ENCODE results near the gene ANKRD11.
"Not testable (repeated sequence)": the region's sequence is repeated elsewhere in the genome, so short reads cannot be mapped to it uniquely, and the experiment has no call there.

Gene ANKRD11

GRCh38 chr16:89426736-89427530 is 63.4 kb downstream of the ANKRD11 start:
- no peak for DNase-seq

DNA sequence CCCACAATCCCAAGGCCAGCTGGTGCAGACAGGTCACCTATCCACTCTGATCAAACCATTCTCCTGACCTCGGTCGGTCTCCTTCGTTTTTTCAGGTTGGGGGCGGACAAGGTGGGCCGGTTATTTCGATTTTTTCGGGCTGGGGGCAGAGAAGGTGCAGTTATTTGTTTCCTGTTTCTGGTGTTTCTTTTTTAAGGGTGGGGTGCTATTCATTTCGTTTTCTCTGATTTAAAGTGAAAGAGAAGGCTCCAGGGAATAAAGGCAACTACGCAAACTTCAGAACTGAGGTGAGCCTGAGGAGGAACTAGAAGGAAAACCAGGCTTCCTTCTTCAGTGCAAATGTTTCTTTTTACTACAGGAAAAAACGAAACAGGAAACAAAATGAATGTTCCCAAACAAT is 64.8 kb downstream of the ANKRD11 start:
- DNase-seq = no peak

- DNase-seq = no peak
Measured at GRCh38 chr16:89423681-89424260, 66.6 kb downstream of the ANKRD11 start.

GRCh38 chr16:89422905-89423630 is 67.3 kb downstream of the ANKRD11 start:
- no peak for DNase-seq

DNA sequence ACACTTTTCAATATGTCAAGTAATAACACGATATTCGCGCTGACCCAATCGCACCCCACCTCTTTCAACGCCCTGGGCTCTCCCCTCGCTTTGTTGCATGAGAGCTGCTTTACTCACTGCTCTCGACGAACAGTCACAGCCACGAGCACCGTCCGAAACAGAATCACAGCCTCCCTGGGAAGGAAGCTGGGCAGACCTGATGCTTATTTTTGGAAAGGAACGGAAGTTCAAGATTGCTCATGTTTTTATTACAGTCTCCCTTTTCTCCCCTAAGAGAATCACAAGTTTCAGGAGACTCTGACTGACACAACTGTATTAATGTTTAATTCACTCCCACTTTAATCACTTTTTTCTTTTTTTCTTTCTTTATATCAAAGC is 67.8 kb downstream of the ANKRD11 start:
- no peak for DNase-seq

GRCh38 chr16:89421300-89421699 is 69.1 kb downstream of the ANKRD11 start:
- DNase-seq = not testable (repeated sequence)

DNA sequence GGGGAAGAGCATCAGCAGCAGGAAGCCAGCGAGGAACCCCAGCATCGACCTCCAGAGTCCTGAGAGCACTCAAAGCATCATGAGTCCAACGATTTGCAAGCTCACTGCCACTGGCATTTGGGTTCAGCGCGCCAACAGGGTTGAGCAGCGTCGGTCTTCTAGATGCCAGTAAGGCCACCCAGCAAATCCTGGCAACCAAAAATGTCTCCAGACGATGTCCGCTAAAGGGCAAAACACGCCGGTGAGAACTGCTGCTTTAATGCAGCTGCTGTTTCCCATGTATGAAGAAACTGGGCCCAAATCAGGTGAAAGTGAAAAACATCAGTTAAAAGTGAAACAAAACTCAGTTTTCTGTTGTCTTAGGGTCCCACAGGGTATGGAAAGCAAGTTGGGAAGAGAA is 70.2 kb downstream of the ANKRD11 start:
- DNase-seq = no peak

DNA sequence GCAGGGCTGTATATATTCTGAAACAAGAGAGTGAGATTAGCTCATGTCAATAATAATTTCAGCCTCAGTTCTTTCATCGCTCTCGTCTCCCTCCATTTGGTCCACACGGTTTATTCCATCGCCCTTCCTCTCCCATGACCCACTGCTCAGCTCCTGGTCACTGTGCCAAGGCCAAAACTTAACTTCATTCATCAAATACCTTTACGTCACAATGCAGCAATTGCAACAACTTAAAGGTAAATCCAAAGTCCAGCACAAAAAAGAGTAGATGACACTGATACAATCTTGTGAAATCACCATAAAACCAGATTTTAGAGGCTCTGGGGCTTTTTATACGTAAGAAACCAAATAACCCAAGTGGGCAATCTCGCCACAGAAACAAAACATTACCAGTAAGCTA is 72.0 kb downstream of the ANKRD11 start:
- DNase-seq = no peak

DNA sequence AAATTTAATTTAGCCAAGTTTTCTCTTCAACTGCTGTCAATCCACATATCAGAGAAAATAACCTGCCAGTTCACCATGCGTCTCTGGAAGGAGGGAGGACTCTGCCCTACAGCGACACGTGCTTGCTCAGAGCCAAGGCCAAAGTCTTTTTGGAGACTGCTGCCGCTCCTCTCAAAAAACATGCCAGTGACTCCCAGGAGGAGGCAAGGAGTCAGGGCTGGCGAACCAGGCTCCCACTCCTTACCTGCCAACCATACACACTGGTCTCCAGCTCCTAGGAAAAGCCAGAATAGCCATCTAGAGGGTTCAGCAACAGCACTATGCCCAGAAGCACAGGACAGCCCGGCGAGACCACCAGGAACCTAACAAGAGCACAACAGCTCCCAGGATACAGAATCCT is 73.0 kb downstream of the ANKRD11 start:
- DNase-seq = no peak

DNA sequence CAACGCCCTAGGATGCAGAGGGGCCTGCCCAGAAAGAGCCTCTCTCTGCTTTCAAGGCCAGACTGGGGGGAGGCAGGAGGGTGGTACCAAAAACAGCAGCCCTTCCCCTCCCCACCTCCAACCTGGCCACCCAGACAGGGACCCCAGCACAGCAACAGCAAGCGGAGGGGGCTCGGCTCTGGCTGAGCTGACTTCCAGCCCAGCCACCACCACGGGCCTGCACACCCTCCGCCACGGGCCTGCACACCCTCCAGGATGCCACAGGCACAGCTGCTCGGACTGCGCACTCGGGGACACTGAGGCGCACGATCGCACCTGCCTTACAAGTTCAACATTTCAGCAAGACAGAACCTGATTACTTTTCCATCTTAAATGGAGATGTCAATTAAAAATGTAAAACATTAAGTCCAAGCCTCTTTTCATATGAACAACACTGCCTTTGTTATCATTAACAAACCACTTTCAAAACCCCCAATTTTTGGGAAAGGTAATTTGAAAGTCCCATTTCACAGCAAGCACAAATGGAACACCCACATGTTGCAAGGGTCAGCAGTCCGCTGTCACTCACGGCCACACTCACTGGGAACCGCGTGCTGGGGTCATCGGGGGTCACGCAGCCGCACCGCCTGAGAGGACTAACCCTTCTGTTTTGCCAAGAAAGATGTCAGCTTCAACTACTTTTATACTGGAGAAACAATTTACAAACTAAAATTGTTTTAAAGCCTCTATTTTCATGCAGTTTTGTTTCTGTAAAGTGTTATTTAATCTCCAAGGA is 76.4 kb downstream of the ANKRD11 start:
- no peak for DNase-seq

DNA sequence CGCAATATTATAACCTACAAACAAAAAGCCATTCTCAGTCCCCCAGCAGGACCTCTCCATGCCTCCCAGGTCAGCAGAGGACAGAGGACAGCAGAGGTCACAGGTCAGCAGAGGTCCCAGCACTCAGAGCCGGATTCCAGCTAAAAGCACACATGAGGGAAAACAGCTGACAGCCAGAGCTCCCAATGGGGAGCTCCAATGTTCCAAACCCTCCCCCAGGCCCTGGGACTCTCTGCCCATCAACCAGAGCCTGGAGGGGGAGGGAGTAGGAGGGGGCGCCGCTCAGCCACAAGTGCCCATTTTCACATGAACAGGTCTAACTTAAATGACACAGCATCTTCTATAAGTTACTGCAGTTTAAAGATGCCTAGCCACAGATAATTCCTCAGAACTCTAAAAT is 77.5 kb downstream of the ANKRD11 start:
- DNase-seq = no peak

DNA sequence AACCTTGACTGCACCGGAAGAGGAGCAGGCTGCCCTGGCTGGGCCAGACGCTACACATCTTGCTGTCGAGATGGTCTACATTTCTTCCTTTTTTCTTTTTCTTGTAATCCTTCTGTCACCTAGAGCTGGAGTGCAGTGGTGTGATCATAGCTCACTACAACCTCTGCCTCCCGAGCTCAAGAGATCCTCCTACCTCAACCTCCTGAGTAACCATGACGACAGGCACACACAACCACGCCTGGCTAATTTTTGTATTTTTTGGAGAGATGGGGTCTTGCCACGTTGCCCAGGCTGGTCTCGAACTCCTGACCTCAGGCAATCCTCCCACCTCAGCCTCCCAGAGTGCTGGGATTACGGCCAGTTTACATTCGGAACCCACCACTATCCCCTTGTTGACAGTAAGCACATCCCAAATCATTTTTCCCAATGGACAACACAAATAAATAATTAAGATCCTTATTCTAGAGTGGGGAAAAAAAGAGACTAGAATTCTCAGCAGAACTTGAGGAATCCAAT is 79.0 kb downstream of the ANKRD11 start:
- no peak for DNase-seq

DNA sequence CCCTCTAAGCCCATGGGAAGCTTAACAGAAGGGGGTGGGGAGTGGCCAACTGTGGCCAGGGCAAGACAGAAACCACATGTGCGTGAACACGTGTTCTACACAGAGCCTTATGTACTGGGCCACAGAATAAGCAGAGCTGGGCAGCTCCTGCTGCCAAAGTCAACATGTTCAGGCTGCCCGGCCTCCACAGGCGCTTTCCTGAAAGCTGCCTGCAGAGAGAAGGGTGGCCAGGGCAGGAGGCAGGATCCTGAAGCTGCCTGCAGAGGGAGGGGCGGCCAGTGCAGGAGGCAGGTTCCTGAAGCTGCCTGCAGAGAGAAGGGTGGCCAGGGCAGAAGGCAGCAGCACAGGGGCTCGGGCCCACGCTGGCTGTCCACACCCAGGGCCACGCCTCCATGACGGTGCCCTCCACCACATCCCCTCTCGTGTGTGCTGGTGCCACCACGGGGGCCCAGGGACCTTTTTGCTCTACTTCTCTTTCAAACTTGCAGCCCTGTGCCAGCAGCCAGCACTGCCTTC is 79.5 kb downstream of the ANKRD11 start:
- DNase-seq = peak; percentile 92

- DNase-seq = peak; percentile 30
Measured at GRCh38 chr16:89410322-89410721, 80.0 kb downstream of the ANKRD11 start.

DNA sequence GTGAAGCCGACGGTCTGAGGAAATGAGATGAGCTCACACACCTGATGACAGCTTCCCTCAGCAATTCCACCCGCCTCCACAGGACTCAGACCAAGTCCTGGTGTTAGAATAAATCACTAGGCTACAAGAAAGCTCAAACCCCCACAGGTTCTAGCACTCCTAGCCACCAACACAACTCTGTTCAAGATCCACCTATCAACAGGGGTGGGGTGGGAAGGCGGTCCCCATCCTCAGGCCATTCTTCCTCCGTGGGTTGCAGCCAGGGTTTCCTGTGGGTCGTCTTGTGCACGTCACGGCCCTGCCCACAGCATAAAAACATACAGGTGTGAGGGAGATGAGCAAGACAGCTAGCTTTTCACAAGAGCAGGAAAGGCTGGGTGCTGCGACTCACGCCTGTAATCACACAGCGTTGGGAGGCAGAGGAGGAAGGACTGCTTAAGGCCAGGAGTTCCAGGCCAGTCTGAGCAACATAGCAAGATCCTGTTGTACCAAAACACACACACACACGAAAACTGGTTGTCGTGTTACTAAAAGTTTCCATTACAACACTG is 81.1 kb downstream of the ANKRD11 start:
- no peak for DNase-seq

DNA sequence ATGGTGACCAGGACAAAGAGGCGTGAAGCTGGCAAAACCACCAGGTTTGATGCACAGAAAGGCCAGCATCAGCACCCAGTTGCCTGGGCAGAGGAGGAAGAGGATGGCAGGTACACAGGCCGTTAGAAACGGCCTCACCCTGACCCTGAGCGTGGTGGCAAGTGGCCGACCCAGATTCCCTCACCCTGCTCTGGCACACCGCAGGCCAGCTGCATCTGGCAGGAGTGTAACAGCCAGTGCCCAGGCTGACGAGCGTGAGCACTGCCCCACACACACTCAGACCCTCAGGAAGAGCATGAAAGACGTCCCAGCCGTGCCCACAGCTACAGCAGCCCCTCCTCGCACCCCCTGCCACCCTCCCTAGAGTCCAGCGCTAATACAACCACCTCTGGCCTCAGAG is 82.0 kb downstream of the ANKRD11 start:
- no peak for DNase-seq

DNA sequence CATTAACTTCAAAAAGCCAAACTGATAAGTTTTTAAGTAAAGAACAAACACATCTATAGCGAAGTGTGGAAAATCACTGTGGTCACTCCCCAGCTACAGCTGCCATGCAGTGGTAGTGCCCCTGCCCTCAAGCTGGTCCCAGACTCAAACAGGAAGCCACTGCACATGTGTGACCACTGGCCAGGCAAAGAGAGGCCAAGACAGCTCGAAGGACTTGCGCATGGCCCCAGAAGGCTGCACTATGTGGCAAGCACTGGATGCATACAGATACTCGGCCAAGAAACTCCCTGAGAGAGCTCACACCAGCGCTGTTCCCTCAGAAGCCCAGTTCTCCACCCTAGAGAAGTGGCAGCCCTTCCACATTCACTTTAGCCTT is 82.4 kb downstream of the ANKRD11 start:
- DNase-seq = no peak

GRCh38 chr16:89407282-89407924 is 83.0 kb downstream of the ANKRD11 start:
- no peak for DNase-seq

GRCh38 chr16:89406277-89406888 is 84.0 kb downstream of the ANKRD11 start:
- no peak for DNase-seq

- DNase-seq = no peak
Measured at GRCh38 chr16:89404561-89404960, 85.8 kb downstream of the ANKRD11 start.

DNA sequence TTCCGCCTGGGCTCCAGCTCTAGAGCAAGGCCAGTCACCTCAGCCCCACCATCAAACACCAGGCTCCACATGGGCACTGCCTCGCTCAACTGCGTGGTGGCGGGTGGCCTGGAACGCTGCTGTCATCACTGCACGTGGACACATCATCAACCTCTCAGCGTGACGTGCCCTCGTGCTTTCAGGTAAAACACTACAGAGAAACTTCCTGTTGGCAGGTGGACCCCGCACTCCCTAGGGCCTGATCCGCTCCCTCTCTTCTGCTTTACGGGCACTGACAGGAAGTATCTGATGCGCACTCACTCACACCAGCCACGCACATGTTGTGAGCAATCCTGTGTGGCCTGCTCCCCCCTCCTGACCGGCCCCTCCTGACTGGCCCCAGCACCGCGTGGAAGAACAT is 87.4 kb downstream of the ANKRD11 start:
- DNase-seq = no peak

Measured in NCI-H69 (cell line).